Activated naive CD8-positive, alpha-beta T cell treated with anti-CD3 and anti-CD28 coated beads, Interleukin-2, amount 50 U/mL, for 16 hours (primary cell): ENCODE results near the gene GALNT11.

Experiments used
- DNase-seq: peaks from one replicate; pipeline ENCODE4 v3.0.0-alpha.2; 2020; ENCODE audit warnings: low read depth, low spot score

The GALNT11 gene

DNA sequence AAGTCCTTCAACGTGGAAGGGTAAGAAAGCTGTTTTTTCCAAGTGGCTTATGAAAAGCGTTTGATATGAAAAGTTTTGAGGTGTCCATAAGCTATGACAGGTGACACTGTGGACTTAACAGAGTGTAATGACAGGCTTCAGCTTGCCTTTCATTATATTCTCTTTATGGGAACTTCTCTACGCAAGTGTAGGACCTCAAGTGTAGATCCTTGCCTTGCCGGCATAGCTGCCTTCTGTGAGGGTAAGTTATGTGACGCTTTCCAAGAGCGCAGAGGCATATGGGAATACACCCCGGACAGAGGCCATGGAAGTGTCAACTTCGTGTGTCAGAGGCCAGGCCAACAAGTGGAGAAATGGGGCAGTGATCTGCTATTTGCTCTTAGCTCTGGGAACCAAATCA, 91.9 kb downstream of the GALNT11 start:
- no peak for DNase-seq

DNA sequence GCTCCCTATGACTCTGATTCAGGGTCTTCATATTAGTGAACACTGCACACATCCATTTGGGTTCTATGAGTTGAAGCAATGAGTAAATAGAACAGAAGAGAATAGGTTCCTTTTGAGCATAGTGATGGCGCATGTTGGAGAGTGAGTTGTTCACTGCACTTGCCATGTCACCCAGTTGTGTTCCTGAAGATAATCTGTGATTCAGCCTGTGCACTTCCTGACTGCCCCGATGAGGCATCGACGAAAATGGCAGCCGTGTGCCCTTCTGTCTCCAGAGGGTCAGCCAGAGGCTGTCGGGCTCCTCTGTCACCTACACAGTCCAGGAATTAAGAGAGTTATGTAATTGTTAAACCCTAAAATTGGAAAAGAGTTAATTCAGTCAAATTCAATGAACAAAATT, 94.7 kb downstream of the GALNT11 start:
- no peak for DNase-seq

DNA sequence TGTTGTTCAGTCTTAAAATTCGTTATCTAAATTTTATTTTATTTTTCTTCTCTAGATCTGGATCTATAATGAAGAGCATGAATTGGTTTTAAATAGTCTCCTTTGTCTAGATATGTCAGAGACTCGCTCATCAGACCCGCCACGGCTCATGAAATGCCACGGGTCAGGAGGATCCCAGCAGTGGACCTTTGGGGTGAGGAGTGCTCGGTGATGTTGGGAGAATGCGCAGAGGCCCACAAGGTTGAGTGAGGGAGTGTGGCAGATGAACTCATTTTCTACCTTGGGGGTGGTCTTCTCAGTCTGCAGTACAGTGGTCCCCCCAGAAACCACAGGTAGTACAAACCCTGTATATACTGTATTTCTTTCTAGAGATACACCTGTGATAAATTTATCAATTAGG, 95.3 kb downstream of the GALNT11 start:
- no peak for DNase-seq

DNA sequence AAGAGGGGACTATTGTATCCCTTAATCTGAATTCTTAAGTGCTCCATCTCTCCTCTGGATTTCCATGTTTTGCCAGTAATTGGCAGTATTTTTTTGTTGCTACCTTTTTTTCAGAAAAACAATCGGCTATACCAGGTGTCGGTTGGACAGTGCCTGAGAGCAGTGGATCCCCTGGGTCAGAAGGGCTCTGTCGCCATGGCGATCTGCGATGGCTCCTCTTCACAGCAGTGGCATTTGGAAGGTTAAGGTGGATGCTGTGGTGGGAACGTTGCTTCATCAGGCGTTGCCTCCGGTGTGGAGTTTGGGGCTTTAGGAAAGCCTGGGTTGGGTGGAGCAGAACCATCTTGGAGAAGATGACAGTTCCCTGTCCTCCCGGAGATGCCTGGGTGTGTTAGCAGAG, 96.0 kb downstream of the GALNT11 start:
- DNase-seq = no peak

DNA sequence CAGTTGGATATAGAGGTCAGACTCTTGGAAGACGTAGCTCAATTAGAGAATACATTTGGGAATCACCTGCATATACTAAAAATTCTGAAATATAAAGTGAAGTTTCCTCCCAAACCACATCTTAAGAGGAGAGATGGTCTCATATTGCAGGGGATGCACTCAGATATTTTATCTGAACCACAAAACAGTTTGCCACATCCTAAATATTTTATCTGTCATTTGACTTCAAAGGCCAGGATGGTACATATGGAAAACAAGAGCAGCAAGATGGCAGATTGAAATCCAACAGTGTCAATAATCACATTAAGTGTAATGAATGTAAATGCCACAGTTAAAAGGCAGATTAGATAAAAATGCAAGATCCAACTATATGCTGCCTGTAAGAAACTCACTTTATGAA, 97.1 kb downstream of the GALNT11 start:
- no peak for DNase-seq

DNA sequence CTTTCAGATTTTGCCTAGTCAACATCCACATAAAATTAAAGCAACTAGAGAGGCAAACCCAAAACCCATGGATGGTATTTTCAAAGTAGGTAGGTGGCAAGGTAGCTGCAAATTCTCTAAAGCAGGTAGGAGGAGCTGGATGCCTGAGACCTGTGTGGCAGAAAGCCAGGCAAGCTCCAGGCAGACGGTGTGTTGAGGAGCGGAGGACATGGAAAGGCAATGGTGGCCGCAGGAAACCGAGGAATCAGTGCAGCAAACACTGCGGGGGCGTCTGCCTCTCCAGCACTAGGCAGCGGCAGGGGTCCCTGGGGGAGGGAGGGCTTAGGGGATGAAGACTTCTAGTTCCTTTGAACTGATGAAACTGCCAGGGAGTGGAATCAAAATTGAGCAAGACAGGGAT, 101.3 kb downstream of the GALNT11 start:
- DNase-seq = no peak

DNA sequence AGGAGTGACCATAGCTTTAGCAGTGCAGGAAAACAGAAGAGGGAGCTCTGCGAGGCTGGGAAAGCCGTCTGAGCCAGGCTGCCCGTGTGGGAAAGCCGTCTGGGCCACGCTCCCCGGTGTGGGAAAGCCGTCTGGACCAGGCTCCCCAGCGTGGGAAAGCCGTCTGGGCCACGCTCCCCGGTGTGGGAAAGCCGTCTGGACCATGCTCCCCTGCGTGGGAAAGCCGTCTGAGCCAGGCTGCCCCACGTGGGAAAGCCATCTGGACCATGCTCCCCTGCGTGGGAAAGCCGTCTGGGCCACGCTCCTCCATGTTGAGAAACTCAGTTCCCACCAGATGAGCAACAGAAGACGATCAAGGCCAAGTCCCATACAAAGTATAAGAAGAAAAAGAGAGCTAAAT, 101.8 kb downstream of the GALNT11 start:
- DNase-seq = no peak

DNA sequence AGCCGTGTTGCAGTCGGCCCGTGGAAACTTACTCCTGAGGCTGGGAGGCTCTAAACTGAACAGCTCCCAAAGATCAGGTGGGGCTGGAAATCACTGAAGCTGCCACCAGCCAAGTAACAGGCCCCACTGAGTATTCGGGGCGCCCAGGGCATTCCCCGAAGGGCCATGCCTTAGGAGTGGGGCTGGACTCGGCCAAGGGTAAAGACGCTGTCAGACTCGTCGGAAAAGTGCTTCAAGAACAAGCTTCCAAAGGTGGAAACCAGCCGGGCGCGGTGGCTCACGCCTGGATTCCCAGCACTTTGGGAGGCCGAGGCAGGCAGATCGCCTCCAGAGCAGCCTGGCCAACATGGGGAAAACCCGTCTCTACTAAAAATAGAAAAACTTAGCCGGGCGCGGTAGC, 102.8 kb downstream of the GALNT11 start:
- no peak for DNase-seq

DNA sequence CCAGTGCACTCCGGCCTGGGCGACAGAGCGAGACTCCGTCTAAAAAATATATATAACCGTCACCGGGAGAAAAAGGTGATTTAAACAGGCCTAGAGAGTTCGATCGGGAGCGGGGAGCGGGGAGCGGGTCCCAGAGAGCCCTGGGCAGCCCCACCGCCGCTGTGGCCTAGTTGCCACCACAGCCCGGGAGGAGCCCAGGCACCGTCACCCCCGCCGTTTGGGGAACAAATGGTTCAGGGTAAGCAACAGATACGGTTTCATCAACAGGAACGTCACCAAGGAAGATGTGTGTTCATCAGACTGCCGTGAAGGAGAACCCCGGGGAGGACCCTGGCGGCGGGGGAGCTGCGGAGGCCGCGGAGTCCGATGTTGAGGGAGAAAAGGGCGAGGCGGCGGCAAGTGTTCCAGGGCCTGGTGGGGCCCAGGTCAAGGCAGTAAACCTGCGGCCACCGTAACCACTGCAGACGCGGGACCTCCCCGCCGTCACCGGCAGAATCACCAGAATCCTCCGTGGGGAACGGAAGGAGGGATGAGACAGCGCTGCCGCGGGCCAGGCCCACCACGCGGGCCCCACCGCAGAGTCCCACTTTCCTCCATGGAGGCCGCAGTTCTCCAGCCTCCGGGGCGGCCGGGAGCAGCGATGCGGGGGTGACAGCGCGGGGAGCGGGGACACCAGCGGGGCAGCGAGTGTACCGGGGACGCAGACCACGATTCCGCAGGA, 103.4 kb downstream of the GALNT11 start:
- no peak for DNase-seq

DNA sequence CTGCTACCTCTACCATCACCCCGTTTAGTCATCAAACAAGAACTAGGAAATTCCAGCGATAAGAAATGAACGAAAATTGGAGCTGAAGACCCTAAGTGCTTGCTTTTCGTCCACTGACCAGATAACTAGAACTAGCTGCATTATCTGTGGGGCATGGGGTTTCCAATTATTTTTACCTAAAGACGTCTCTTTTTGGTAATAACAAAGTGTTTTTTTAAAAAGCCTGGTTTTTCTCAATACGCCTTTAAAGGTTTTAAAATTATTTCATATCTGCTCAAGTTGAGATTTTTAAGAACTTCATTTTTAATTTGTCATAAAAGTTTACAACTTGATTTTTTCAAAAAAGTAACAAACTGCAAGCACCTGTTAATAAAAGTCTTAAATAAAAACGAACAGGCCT, 104.2 kb downstream of the GALNT11 start:
- no peak for DNase-seq

DNA sequence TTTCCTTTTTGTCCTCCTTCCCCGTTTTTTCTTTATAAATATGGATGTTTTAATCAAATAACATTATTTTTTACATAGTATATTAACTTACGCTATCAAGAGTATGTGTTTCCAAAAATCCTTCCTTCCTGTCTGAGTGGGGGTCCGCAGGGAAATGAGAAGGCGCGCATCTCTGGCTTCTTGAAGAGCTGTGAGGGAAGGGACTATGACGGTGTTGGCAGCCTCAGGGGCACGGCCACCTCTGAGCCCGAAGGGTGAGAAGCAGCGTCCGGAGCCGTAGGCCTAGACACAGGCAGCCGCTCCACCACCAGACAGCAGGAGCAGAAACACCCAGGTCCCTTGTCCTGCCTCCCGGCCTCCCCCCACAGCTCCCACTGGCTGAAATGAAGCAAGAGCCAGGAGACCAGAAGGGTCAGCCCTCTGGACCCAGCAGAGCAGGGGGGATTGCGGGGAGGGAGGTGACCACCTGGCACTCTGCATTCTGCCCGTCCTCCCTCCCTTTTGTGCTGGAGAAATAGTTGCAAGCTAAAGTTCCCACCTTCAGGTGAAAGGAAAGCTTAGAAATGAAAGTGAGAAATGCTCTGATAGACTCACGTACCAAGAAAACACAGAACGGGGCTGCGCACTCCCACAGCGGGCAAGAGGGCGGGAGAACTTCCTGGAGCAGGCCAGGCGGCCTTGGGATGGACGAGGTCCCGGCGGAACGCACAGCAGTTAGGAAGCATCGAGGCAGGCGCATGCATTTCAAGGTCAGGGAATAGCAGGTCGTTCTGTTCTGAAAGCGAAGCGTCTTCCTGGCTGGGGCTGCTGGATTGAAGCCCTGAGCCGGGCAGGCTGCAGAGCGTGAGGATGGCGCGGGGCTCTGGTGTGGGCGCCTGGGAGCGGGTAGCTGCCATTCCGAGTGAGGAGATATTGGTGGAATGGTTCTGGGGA, 105.5 kb downstream of the GALNT11 start:
- DNase-seq = no peak

DNA sequence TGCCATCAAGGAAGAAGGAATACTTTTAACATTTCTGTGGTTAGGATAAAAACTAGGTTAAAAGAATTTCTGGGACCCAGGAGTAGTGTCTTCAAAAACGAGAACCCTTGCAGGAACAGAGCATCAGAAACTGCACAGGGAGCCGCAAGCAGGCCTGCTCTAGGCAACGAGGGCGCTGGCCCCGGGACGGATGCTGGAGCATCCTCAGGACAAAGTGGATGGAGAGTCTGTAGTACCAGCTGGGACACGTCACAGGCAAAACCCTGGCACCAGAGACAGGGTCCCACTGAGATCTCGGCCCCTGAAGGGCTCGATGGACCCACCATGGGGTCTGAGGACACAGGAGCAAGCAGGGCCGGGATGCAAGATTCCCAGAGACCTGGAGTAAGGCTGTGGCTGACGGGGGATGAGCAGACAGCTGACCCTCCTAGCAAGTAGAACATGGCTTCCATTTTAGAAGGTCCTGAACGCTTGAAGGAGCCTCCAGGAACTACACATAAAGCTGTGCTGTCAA, 106.6 kb downstream of the GALNT11 start:
- DNase-seq = no peak

DNA sequence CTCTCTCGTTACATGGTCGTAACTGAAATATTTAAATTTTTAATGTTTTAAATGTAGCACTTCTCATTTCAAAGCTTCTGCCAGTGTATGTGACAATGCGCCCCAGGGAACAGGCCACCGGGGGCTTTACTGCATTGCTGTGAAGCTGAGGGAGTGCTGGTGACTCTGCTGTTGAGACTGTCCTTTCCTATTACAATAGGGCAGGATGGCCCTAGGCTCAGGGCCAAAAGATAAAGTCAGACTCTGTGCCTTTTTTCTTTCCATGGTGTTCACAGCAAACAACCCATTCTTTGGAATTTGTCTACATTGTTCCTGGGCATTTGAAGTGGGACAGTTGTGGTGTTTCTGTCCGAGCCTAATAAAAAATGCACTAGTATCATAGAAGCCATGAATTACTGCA, 107.3 kb downstream of the GALNT11 start:
- no peak for DNase-seq

DNA sequence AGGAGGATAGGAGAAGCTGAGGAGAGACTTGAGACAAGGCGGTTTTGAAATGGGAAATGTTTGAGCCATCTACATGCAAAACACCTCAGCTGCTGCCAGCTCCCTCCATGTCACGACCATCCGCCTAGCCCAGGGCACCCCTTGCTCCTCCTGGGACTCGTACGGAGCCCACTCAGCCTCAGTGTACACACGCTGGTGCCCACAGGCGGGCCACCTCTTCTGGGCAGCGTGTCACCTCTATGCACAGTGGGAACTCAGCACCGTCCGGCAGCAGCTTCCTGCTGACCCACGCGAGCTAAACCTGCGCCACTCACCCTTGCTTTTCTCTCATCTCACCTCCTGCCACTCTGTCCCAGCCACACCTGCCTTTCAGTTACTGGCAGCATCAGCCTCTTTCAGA, 108.3 kb downstream of the GALNT11 start:
- no peak for DNase-seq

DNA sequence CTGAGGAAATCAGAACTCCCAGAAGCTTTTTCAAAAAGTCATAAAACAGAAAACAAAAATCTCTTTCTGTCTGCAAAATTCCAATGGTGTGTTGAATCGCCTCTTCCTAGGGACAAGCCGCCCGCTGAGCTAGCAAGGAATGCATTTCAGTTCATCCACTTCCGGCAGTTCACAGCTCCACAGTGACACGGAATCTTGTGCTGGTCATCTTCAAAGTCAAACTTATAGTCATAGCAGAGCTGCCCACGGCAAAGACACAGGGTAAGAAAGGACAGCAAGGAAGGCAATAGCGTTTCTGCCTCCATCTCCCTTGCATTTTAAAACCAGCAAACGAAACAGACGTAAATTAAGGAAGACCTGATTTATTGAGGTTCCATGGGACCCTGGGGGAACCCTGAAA, 111.2 kb downstream of the GALNT11 start:
- DNase-seq = no peak

DNA sequence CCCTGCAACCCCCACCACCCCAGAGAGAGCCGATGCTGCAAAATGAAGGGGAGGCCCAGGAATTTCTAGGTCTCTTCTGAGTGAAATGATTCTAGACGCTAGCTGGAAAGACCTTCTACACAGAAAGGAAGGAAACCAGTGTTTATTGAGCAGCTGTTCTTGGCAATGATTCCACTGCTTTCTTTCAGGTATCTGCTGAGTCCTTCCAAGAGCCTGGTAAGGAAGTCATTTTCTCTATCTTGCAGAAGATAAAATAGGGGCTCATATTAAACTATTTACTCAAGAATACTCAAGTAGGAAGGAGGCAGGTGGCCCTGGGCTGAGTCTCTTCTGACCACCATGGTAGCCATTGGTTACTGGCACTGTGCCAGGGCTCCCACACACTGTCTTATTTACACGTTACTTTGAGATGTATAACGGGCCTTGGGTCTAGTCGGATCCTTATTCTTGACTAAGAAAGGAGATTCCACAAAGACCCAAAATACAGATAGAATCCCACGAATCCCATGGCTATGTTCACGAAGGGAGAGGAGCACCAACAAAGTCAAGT, 112.1 kb downstream of the GALNT11 start:
- no peak for DNase-seq

DNA sequence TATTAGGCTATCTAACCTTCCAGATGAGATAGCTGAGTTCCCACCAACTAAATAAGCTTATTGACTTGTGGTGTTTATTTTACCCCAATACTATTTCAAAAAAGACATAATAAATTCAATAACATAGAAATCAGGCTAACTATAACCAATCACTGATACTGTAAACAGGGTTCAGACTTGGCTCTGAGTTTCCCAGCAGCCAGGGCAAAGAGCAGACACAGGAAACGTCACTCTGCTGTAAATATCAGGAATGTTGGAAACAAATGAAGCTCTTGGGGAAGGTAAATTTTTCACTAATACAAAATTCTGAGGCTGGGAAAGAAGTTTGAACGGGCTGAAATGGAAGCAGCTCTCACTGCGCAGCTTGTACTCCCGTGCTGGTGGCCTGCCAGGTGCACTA, 114.6 kb downstream of the GALNT11 start:
- no peak for DNase-seq

DNA sequence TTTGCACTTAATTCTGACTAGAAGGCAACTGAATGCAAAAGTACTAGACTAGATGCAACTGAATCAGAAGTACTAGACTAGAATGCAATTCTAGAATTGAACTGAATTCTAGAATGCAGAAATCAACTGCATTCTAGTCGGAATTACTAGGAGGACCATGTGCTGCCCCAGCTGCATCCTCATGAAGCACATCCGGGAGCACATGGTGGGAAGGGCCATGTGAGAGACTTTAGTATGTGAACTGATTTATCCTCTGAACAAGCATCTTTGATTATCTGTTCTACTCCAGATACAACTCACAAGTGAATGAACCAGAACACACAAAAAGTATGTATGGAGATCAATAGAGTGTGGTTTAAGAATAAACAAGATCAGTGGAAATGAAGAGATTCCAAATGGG, 115.1 kb downstream of the GALNT11 start:
- no peak for DNase-seq

DNA sequence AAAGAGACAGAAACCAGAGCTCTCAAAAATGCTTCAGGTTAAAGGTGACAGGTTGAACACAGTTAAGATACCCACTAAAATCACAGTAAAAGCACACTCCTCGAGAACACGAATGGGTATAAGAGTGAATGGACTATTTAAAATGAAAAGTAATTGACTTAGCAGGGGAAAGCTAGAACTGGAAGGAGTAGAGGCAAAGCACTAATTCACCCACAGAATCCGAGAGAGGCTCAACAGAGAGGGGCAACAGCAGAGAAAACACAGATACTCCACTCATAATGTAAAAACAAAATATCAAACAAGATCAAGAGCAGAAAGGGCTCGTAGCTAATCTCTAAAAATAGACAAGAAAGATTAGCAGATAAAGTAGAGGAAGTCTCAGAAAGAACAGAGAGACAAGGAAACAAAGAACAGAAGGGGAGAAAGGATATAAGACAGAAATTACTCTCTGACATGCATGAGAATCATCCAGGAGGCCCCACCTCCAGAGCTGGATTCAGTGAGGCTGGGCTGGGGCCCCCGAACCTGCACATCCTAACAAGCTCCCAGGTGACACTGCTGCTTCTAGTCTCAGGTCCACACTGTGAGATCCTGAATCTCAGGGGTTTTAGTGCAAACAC, 117.6 kb downstream of the GALNT11 start:
- no peak for DNase-seq

DNA sequence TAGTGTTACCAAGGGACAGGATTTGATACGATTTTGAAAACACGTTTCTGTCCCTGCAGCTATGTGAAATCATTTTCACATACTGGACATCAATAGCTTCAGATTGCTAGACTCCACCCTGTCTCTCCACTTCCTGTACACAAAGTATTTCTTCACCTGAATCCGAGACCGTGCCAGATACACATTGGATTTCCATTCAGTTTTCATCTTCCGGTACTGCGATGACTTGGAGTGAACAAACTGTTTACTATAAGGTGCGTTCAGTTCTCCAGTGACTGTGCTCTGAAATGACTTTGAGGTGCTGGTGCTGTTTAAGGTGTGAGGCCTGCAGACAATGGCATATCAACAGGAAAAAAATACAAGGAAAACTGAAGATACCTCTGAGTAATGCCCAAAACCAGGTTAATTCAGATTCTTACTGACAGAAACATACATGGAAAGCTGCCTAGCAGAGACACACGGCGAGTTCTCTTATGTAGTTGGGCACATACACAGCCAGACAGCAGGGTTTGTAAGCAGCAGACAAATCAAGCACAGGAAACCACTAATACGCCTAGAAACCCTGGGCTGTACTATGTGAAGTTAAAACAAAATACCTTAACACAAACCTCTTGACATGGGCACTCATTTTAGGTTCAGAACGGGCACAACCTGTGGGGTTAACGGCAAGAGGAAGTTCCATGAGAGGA, 119.2 kb downstream of the GALNT11 start:
- DNase-seq = no peak

DNA sequence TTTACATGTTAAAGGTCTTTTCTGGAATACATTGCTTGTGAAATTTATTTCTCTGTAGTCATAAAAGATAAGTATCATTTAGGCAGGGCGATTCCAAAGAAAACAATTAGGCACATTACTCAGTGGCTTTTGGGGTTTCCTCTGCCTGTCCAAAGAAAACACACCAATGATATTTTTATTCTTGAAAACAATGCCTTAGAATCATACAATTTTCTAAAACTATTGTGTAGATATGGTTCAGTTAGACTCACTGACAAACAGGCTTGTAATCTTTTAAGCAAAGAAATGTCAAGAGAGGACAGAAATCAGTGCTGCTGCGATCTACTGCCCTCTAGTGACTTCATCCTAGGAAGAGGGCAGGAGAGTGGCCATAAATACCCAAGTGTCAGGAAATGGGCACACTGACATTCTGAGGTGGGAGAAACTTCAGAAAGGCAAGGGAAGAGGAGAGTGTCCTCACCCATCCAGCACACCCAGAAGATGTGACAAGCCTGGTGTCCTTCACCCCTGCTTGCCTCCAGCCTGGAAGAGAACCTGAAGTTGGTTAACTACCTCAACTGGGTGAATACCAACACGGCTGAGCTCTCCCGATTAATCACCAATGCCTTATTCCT, 120.5 kb downstream of the GALNT11 start:
- DNase-seq = no peak
